ENCODE measurements around the gene BLVRB.

Gene BLVRB

GRCh38 chr19:40419066-40419612 is 46.4 kb downstream of the BLVRB start:
- H3K36me3 ChIP-seq (ENCODE audit: low read depth): peaks cover 10% of the 10 kb centered on the region
- DNase-seq (ENCODE audit: low spot score) (no peak), ATAC-seq (ENCODE audit: low read depth) (no peak)
- H3K9me3 ChIP-seq (ENCODE audit: severe bottlenecking): no peaks in the 10 kb centered on the region
- peaks cover 5% of the 10 kb centered on the region for H3K4me1 ChIP-seq (ENCODE audit: insufficient read depth, poor library complexity, severe bottlenecking)
- H3K27ac ChIP-seq (ENCODE audit: poor library complexity, severe bottlenecking): no peak overlapping the region
- no peaks in the 10 kb centered on the region for H3K27me3 ChIP-seq (ENCODE audit: insufficient read depth, poor library complexity, severe bottlenecking)
- TF ChIP-seq CTCF (IDR thresholded peaks at IDR 0.05; ENCODE audit: poor library complexity, severe bottlenecking): no peak
- H3K4me3 ChIP-seq (ENCODE audit: severe bottlenecking): no peak overlapping the region

GRCh38 chr19:40418040-40418439 is 47.5 kb downstream of the BLVRB start:
- no peak for TF ChIP-seq CTCF (IDR thresholded peaks at IDR 0.05; ENCODE audit: poor library complexity, severe bottlenecking)
- no peaks in the 10 kb centered on the region for H3K9me3 ChIP-seq (ENCODE audit: severe bottlenecking)
- H3K36me3 ChIP-seq (ENCODE audit: low read depth): peaks cover 10% of the 10 kb centered on the region
- ATAC-seq (ENCODE audit: low read depth): no peak
- H3K4me1 ChIP-seq (ENCODE audit: insufficient read depth, poor library complexity, severe bottlenecking): peaks cover 4% of the 10 kb centered on the region
- no peaks in the 10 kb centered on the region for H3K27me3 ChIP-seq (ENCODE audit: insufficient read depth, poor library complexity, severe bottlenecking)
- no peak overlapping the region for H3K4me3 ChIP-seq (ENCODE audit: severe bottlenecking)
- H3K27ac ChIP-seq (ENCODE audit: poor library complexity, severe bottlenecking): no peak overlapping the region
- no peak for DNase-seq (ENCODE audit: low spot score)

GRCh38 chr19:40417643-40417981 is 47.9 kb downstream of the BLVRB start:
- DNase-seq (ENCODE audit: low spot score) (no peak), ATAC-seq (ENCODE audit: low read depth) (no peak)
- TF ChIP-seq CTCF (IDR thresholded peaks at IDR 0.05; ENCODE audit: poor library complexity, severe bottlenecking): no peak
- Histone ChIP-seq H3K4me3 (ENCODE audit: severe bottlenecking) (no peak overlapping the region), H3K9me3 (ENCODE audit: severe bottlenecking) (no peaks in the 10 kb centered on the region), H3K27me3 (ENCODE audit: insufficient read depth, poor library complexity, severe bottlenecking) (no peaks in the 10 kb centered on the region), H3K36me3 (ENCODE audit: low read depth) (peaks cover 5% of the 10 kb centered on the region), H3K4me1 (ENCODE audit: insufficient read depth, poor library complexity, severe bottlenecking) (peaks cover 4% of the 10 kb centered on the region), H3K27ac (ENCODE audit: poor library complexity, severe bottlenecking) (no peak overlapping the region)

GRCh38 chr19:40416918-40417642 is 48.5 kb downstream of the BLVRB start:
- H3K27ac ChIP-seq (ENCODE audit: poor library complexity, severe bottlenecking): no peak overlapping the region
- no peaks in the 10 kb centered on the region; the same call in 1 of the 2 replicates for H3K36me3 ChIP-seq (ENCODE audit: low read depth)
- no peak overlapping the region for H3K4me3 ChIP-seq (ENCODE audit: severe bottlenecking)
- no peaks in the 10 kb centered on the region for H3K9me3 ChIP-seq (ENCODE audit: severe bottlenecking)
- no peak for TF ChIP-seq CTCF (IDR thresholded peaks at IDR 0.05; ENCODE audit: poor library complexity, severe bottlenecking)
- no peaks in the 10 kb centered on the region for H3K27me3 ChIP-seq (ENCODE audit: insufficient read depth, poor library complexity, severe bottlenecking)
- ATAC-seq (ENCODE audit: low read depth) (no peak), DNase-seq (ENCODE audit: low spot score) (no peak)
- peaks cover 4% of the 10 kb centered on the region for H3K4me1 ChIP-seq (ENCODE audit: insufficient read depth, poor library complexity, severe bottlenecking)

GRCh38 chr19:40415768-40416167 is 49.8 kb downstream of the BLVRB start:
- peaks cover 16% of the 10 kb centered on the region for H3K4me1 ChIP-seq (ENCODE audit: insufficient read depth, poor library complexity, severe bottlenecking)
- no peaks in the 10 kb centered on the region for H3K9me3 ChIP-seq (ENCODE audit: severe bottlenecking)
- no peaks in the 10 kb centered on the region for H3K27me3 ChIP-seq (ENCODE audit: insufficient read depth, poor library complexity, severe bottlenecking)
- no peak for DNase-seq (ENCODE audit: low spot score)
- H3K27ac ChIP-seq (ENCODE audit: poor library complexity, severe bottlenecking): no peak overlapping the region
- no peak for ATAC-seq (ENCODE audit: low read depth)
- no peaks in the 10 kb centered on the region for H3K36me3 ChIP-seq (ENCODE audit: low read depth)
- no peak overlapping the region for H3K4me3 ChIP-seq (ENCODE audit: severe bottlenecking)
- no peak for TF ChIP-seq CTCF (IDR thresholded peaks at IDR 0.05; ENCODE audit: poor library complexity, severe bottlenecking)

All from RWPE2 (cell line).